GM21717 (cell line): ENCODE results near the gene ZNF786.
"Not testable (repeated sequence)": the region's sequence is repeated elsewhere in the genome, so short reads cannot be mapped to it uniquely, and the experiment has no call there.

Experiments used
- ATAC-seq: cut with Tn5 transposase; IDR thresholded peaks from one replicate; pipeline ENCODE4 v1.9.1; 2021; ENCODE audit warnings: mild to moderate bottlenecking, moderate library complexity; ENCODE audit not compliant: unreplicated experiment

ZNF786 gene, protein sequence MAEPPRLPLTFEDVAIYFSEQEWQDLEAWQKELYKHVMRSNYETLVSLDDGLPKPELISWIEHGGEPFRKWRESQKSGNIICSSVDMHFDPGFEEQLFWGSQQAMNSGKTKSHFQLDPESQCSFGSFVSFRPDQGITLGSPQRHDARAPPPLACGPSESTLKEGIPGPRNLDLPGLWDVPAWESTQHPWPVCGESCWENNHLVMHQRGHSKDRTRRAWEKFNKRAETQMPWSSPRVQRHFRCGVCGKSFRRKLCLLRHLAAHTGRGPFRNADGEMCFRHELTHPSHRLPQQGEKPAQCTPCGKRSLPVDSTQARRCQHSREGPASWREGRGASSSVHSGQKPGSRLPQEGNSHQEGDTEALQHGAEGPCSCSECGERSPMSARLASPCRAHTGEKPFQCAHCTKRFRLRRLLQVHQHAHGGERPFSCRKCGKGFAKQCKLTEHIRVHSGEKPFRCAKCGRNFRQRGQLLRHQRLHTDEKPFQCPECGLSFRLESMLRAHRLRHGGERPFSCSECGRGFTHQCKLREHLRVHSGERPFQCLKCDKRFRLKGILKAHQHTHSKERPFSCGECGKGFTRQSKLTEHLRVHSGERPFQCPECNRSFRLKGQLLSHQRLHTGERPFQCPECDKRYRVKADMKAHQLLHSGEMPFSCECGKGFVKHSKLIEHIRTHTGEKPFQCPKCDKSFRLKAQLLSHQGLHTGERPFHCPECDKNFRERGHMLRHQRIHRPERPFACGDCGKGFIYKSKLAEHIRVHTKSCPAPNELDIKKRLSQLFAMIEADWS

DNA sequence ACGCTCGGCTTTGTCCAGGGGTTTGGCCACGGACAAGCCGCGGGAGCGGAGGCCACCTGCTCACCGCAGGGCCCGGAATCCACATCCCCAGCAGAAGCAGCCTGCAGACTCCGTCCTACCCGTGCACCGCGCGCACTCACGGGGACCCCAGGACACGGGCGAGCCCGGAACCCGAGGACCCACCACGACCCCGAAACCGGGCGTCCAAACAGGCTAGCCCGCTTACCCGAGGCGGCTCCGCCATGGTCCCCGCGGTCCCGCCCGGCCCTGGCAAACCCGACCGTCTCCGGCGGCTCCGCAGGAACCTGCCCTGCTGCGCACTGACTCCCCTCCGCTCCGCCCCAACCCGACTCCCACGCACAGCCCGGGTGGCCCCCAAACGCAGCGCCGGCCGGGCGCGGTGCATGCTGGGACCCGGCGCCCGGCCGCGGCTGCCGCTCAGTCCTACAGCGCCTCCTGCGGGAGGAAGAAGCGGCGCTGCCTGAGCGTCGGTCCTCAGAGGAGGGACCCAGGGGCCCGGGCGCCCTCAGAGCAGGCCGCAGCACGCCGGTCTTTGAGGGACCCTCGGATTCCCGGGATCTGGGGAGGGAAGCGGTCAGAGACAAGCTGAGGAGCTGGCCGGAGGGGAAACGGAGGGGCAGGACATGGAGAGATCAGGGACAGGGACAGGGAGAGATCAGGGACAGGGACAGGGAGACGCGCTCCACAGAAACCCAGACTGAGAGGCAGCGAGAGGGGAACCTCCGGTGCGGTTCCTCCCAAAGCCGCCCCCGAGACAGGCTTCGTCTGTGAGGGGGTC is at the start of gene ZNF786:
Gene ZNF786, minus strand, starts transcription at position 322 of the 799 bp plus-strand sequence. Its CDS starts 78 bp downstream, at position 244.
- ATAC-seq, result peak; percentile 73

DNA sequence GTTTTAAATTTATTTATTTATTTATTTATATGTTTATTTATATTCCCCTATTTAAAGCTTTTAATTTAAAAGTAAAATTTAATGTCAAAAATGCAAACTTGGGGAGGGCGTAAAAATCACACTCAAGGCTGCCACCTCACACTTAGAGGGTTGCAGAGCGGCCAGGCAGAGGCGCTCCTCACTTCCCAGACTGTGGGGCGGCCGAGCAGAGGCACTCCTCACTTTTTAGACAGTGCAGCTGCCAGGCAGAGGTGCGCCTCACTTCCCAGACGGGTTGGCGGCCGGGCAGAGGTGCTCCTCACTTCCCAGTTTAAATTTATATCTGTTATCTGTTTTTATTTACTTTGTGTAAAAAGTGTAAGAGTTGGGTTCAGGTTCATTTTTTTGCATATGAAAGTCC is 45.6 kb upstream of the ZNF786 start:
- no peak for ATAC-seq

GRCh38 chr7:149133028-149133710 is 42.7 kb upstream of the ZNF786 start:
- no peak for ATAC-seq

DNA sequence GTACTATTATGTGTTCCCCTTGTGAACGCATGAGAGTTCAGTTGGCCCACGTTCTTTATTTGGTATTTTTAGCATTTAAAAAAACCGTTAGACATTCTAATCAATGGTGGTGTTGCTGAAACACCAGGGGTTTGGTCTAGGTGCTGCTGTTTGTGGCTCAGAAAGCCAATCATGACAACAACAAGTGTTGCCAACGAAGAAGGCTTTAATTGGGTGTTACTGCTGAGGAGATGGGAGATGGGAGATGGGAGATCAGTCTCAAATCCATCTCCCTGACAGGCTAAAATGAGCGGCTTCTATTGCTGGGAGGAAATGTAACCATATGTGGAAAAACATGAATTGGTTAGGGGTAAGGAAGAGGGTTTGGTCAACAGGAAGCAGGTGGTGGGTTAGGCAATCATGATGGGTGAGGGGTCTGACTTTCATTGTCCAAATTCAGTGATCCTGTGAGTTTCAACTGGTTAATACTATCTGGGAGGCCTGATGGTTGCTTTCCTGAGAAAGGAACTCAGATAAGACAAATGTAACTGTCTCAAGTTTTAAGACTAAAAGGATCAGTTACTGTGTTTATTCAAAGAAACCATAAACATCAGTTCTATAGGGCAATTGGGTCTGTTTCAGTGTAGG is 40.2 kb upstream of the ZNF786 start:
- no peak for ATAC-seq

DNA sequence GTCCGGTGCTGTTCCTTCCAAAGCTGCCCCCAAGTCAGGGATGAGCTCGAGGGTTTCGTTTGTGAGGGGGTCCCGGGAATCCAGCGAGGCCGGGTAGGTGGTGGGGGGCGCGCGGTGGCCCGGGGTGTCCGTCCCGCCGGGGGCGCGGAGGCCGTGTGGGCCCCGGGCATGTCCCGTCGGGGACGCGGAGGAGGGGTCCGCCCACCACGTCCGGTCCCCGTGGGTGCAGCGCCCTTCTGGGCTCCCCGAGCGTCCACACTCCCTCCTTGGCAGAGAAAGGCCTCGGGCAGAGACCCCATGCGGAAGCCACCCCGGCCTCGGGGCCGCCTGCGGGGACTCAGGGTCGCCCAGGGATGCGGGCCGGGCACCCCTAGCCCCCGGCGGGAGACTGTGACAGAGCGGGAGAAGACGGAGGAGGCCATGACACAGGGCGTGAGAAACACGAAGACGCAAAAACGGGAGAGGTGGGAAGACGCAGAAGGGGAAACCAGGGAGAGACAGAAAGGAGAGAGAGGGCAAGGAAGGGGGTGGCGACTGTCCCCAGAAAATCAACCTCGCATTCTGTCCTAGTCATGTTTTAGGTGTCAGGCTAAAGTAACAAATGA is 36.2 kb upstream of the ZNF786 start:
- peak; percentile 55 for ATAC-seq

GRCh38 chr7:149125863-149126661 is 35.5 kb upstream of the ZNF786 start, which contains the start of gene ZNF425:
TSS of gene ZNF425 (minus strand) at chr7:149126324. CDS start at chr7:149126213, 111 bp downstream.
- ATAC-seq, result peak; percentile 90

DNA sequence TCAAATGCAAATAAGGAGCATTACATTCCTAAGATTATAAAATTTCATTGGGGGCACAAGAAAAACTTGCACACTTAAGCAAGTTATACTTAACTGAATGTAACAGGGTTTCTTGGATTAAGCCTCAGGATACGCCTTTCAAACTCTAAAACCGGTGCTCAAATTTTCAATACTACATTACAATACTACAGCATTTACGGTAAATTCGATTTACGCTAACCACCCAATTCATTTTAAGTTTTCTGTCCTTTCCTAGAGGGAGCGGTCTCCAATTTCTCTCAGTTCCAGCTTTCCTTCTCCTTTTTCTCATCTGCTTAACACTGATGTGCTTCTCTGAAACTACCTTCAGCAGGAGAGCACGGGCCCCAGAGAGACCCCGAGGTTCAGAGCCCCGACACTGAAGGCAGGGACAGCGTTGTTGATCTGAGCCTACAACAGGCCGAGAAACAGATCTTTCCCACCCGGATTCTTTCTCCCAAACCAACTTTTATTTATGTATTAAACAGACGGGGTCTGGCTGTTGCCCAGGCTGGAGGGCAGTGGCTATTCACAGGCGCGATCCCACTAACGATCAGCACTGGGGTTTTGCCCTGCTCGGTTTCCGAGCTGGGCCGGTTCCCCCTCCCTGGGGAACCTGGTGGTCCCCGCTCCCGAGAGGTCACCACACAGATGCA is 34.8 kb upstream of the ZNF786 start:
- ATAC-seq, result no peak

DNA sequence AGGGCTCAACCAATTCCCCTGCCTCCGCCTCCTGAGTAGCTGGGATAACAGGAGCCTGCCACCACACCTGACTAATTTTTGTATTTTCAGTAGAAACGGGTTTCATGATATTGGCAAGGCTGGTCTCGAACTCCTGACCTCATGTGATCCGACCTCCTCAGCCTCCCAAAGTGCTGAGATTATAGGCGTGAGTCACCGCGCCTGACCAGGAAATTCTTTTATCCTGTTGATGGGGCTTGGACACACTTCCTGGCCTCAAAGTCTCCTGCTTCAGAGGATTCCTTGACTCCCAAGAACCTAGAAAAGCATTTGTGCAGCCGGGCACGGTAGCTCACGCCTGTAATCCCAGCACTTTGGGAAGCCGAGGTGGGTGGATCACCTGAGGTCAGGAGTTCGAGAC is 19.5 kb upstream of the ZNF786 start:
- no peak for ATAC-seq

- no peak for ATAC-seq
These were observed 14.2 kb upstream of the ZNF786 start for GRCh38 chr7:149104749-149105148.

DNA sequence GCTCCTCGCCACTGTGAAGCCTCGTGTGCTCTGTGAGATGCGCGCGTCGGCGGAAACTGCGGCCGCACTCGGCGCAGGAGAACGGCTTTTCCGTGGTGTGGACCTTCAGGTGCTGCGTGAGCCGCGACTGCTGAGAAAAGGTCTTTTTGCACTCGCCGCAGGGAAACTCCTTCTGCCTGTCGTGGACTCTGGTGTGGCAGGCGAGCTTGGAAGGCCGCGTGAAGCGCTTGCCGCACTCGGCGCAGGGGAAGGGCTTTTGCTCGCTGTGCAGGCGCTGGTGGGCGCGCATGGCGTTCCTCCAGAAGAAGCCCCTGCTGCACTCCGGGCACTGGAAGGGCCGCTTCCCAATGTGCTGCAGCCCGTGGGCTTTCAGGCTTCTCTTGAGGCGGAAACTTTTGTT is 13.7 kb upstream of the ZNF786 start:
- ATAC-seq, result no peak

DNA sequence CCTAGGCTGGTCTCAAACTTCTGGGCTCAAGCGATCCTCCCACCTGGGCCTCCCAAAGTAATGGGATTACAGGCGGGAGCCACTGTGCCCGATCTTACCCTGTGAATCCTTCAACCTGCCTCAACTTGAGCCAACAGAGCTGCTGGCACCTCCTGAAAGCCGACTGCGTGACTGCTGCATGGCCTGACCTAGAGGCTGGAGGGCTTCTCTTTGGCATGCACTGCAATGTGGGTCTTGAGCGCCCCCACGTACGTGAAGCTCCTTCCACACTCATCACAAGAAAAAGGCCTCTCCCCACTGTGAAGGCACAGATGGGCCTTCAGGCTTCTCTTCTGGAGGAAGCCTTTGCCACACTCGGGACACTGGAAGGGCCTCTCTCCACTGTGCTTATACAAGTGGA is 12.9 kb upstream of the ZNF786 start:
- no peak for ATAC-seq

- no peak for ATAC-seq
These were observed 12.1 kb upstream of the ZNF786 start for GRCh38 chr7:149102666-149103065.

DNA sequence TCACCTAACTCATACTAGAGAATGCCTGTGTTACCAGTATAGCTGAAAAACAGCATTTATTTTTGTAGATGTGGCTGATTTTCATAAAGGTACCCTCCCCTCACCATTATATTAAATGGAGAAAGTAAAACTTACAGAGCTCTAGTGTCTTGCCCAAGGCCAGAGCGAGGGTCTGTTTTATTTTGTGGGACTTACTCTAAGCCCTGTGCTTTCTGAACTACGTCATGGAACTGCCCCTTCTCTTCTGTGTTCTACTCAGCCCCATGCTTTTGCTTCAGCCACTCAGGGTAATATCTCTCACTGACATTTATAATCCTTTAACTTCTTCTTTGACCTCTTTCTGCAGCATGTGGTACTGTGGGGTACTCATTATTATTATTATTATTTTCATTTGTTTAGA is 10.3 kb upstream of the ZNF786 start:
- ATAC-seq, result no peak

DNA sequence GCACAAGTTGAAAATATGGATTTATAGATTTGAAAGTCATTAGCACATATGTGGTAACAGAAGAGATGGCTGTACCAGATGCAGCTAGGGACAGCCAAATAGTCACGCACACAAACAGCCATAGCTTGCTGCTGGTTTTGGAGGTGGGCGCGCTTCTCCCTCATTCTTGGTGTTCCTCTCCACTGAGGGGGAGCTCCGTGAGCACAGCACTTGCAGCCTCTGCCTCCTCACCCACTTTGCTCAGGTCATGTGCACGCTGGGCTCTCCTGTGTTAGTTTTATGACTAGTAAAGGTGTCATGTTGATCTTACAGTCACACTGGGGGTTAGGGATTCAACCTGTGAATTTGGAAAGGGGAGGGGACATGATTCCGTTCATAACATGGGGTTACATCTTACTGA is 8.5 kb upstream of the ZNF786 start:
- ATAC-seq, result no peak

GRCh38 chr7:149097088-149097487 is 6.6 kb upstream of the ZNF786 start:
- ATAC-seq, result no peak

GRCh38 chr7:149093228-149093627 is 2.7 kb upstream of the ZNF786 start:
- no peak for ATAC-seq

DNA sequence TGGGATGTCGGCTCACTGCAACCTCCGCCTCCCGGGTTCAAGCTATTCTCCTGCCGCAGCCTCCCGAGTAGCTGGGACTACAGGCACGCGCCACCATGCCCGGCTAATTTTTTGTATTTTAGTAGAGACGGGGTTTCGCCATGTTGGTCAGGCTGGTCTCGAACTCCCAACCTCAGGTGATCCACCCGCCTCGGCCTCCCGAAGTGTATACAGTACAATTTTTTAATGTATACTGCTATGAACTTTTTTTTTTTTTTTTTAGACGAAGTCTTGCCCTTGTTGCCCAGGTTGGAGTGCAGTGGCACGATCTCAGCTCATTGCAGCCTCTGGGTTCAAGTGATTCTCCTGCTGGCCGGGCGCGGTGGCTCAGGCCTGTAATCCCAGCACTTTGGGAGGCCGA is 1.7 kb upstream of the ZNF786 start:
- not testable (repeated sequence) for ATAC-seq

DNA sequence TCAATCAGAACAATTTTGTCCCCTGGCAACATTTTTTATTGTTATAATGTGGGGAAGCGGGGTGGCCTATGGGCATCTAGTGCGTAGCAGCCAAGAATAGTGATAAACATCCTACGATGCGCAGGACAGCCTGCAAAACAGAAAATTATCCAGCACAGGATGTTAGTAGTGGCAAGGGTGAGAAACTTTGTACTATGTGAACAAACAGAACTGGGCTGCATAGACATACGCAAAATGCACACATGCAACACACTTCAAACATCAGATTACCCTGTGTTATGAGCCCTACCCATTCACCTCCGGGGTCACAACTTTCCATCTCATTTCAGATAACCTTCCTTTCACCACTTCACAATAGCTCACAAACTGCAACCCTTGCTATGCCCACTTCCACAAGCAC is 3.1 kb downstream of the ZNF786 start:
- ATAC-seq, result no peak
